NCI-H82 (cell line): ENCODE measurements around the gene DPYSL5.

ENCODE experiments used
- DNase-seq: peaks from one replicate; lab custom pipeline; 2025; lab: John Stamatoyannopoulos, UW

Gene DPYSL5

DNA sequence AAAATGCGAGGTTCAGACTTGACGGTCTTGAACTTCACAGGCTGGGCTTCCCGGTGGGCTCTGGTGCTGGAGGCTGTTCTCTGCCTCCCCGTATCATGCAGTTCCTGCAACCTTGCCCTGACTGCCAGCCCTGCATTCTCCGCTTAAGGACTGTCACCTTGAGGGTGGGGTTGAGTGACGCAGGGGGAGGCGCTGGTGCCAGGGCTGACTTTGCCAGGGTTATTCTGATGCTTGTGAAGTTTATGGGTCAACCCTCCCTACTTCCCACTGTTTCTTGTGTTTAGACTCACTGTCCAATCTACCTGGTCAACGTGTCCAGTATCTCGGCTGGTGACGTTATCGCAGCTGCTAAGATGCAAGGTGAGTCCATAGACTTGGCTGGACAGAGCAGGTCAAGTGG, 85.0 kb downstream of the DPYSL5 start:
- no peak for DNase-seq

DNA sequence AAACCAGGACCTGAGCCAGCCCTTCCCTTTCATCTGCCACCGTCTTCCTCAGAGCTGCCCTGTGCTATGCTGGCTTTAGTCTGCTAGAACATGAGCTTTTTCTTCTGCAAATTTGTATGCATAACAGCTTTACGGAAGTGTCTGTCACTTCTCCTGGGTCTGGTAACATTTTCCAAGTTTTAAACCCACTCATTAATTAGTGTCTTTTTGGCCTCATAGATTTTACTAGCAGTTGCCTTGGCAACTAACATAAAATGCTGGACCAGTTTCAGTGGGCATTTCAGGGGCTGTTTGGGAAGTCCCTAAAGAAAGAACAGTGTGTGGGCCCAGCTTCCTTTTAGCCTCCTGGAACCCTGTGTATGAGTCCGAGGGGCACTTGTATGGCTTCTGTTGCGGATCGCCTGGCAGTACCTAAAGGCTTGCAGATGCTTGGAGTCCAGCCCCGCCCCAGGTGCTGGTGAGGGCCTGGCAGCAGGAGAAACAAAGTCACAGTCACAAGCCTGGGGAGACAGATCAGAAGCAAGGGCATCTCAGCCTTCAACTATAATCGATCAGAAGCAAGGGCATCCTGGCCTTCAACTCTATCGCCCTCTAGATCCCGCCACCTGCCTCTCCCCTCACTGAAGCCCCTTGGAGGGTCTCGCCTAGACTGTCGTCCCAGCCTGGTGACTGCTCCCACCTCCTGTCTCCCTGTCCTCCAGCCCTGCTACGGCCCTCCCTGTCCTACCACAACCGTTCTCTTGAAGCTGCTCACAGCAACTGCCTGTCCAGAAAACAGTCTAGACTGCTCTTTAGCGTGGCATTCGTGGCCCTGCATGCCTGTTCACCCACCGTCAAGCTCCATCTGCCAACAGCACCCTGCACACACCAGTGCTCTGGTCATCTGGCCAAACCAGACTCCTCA, 85.8 kb downstream of the DPYSL5 start:
- no peak for DNase-seq

DNA sequence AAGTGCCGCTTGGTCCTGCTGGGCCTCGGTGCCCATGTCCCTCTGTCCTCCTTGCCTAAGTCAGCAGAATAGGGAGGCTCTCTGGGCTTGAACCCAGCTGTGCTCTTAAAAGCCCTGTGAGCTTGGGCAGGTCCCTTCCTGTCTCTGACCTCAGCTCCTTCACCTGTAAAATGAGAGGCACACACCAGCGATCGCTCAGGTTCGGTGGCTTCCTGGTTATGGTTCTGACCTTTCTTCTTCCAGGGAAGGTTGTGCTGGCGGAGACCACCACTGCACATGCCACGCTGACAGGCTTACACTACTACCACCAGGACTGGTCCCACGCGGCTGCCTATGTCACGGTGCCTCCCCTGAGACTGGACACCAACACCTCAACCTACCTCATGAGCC, 86.4 kb downstream of the DPYSL5 start:
- no peak for DNase-seq

DNA sequence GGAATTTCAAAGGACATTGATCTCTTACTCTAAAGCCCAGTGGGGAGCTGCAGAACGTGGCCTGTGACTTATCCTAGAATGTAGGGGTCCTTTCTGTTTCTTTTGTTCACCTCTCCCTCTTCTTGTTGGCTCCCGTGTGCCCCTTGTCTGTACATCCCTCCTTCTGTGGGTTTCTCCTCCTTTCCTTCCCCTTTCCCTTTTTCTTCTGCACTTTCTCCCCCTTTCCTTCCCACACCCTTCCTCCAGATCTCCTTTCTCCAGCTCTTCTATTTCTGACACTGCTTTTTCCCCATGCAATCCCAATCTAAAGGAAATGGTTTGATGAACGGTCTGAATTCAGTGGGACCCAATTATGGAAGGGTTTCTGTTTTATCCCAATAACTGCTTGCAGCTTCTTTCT, 87.1 kb downstream of the DPYSL5 start:
- no peak for DNase-seq

DNA sequence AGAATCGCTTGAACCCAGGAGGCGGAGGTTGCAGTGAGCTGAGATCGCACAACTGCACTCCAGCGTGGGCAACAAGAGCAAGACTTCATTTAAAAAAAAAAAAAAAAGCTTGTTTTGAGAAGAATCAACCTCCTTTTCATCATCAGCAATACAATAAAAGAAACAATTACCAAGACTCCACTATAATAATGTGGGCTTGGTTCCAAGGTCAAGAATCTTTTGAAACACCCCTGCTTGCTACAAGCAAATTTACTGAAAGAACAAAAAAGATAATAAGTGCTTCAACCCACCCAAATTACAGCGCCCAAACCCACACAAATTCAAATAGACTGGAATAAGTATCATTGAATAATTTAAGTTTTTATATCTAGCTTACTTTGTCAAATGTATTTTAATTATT, 88.9 kb downstream of the DPYSL5 start:
- no peak for DNase-seq

DNA sequence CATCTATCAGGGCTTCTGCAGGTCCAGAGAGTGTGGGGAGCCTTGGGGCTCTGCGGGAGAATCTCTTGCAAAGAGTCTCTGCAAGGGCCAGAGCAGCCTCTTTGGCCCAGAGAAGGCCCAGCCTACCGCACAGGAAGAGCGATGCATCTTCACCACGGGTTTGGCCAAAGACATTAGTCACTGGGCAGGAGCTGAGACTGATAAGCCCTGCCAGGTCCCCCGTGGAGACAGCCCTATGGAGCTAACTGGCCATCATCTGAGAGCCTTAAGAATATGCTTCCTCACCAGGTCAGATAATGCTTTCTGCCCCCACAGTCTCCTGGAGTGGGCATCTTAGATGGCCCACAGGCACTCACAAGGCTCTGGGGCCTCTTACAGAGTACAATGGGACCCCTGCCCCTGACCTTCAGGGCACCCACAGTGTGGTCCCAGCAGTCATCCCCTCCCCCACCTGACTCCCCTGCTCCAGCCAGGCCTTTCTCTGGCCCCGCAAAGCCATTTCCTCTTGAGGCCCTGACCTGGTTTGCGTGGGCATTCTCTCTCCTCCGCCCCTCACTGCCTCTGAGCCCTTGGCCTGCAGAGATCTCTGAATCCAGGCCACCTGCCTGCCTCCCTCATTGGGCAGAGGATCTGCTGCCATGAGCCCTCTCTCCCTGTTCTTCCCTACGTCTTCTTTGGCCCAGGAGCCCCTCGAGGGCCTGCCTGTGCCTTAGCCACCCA, 90.6 kb downstream of the DPYSL5 start:
- DNase-seq, result no peak

DNA sequence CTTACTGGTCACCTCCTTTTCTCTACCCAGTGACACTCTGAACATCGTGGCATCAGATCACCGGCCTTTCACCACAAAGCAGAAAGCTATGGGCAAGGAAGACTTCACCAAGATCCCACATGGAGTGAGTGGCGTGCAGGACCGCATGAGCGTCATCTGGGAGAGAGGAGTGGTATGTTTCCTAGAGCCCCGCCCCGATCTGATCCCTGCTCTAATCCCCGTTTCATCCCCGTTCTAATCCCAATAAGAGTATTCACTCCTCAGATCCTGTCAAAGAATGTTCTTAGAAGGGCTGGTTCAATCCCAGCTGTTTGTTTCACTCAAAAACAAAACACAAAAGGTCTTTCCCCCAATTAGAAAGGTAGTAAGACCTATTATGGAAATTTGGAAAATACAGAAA, 92.1 kb downstream of the DPYSL5 start:
- DNase-seq, result peak; percentile 98

DNA sequence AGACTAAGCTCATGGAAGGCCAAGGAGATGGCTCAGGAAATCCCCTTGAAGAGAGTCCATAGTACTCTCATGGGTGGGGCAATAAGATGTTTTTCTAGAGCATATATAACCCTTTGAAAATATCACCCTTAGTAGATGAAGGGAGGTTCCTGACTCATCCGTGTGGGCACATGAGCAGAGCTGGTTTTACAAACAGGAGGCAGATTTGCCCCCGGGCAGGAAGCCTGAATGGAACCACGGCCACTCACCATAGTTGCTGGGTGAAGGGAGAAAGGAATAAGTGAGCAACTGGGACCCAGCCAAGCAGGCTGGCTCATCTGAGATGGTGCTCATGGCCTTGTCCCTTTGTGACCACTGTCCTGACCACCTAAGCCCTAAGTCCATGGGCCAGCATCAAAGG, 93.6 kb downstream of the DPYSL5 start:
- DNase-seq, result no peak

DNA sequence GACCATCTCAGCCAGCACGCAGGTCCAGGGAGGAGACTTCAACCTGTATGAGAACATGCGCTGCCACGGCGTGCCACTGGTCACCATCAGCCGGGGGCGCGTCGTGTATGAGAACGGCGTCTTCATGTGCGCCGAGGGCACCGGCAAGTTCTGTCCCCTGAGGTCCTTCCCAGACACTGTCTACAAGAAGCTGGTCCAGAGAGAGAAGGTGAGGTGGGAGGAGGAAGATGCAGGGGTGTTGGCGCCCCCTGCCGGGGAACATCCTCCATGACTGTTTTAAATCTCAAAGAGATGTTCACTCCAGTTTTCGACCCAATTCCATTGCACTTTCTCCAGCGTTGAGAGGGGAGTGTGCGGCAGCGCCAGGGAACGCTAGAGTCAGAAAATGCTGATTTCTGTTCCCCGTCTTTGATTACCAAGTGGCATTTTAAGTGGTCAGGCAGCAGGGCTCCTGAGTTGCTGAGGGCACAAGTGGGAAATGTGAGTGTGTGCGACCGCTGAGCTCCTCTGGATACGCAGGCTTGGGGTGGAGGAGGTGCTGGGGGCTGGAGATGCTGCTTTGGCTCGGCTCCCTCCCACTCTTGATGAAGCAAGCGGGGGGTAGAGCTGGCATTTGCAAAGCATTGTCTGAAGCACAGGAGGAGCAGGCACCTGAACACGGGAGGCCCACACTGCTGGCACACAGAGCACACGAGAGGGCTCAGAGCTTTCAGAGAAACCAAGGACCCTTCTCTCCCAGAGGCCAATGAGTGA, 94.8 kb downstream of the DPYSL5 start:
- peak; percentile 86 for DNase-seq

DNA sequence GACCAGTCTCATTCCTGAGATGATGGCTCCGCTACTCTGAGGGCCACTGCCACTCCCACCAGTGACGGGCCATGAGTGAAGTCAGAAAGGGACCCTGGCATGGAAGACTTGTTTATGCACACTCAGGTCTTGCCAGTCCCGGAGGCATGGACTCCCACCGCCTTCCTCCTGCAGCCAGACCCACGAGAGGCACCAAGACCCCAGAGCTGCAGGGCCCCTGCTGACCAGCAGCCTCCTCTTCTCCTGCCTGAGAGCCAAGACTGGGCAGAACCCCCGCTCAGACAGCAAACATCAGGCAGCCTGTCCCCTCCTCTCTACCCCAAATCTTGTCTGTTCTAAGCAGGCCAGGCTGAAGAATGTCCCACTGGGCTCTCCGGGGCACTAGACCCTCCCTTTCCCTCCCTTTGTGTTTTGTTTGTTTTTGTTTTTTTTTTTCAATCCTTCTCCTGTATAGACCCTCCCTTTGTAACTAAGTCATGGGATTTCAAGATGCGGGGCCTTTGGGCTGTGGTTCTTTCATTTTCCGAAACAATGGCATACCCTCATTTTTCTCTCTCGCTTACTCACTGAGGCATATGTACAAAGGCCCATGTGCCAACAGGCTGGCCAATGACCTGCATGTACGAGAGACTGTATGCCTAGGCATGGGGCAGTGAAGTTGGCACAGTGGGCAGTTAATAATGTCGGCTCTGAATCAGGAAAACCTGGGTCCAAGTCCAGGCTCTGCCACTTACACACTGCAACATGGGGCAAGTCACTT, 98.2 kb downstream of the DPYSL5 start:
- DNase-seq, result no peak

DNA sequence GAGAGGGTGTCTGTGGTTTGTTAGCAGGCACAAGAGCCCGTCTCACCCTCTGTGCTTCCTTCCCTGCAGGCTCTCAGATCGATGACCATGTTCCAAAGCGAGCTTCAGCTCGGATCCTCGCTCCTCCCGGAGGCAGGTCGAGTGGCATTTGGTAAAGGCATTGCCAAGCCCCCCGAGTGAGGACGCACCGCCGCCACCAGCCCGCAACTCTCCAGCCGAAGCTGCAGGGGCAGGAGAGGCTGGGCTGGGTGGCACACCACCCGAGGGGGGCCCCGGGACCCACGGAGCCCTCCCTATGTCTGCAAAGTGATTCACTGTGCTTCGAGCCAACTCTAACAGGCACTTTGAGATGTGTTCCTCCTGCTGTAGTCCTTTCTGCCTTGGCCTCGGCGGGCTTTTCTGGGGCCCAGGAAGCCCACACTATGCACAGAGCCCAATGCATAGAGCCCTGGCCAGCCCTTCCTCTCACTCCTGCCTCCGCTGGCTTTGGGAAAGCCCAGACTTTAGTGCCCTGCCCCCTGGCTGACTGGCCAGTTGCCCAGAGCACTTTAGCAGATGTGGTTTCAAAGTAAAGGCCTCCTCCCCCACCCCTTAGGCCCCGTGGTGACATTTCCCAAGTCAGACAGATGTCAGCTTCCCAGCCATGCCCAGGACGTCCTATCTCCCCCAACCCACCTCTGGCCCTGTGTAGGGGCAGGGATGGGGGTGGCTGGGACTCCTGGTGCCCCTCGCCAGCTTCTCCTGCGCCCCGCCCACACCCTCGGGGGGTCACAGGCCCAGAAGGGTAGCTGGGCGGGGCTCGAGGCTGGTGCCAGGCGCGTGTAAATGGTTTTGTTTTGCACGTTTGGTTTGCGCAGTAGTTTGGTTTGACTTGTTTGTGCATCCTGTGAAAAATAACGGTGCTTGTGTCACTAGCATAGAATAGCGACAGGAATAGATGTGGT, 99.2 kb downstream of the DPYSL5 start:
- DNase-seq, result peak; percentile 35

DNA sequence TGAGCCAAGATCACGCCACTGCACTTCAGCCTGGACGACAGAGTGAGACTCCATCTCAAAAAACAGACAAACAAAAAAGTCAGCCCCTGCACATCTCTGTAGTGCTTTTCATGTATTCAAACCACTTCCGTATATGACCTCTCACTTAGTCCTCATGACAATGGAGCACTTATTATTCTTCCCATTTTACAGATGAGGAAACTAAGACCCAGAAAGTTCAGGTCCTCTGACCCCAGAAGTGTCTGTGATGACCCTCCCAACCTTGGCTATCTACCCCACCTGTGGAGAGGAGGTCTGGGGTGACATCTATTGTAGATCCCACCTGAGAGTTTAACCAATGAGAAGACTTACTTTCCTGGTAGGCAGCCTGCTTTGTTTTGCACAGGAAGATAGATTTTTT, 100.9 kb downstream of the DPYSL5 start:
- no peak for DNase-seq

DNA sequence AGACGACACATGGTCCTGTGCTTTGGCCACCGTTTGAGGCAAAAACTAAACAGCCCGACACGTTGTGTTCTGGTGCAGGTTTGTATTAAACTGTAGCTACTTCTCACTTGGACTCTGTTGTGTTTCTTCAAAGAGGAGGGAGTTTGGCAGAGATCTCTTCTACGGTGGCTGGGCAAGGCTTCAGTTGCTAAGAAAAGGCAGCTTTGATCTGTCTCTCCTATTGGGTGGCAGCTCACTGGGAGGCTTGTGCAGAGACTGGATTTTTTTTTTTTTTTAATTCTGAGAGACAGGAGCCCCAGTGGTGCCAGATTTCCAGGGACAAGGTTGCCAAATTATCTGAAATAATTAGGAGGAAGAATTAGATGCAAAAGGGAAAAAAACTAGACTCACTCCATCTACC, 102.3 kb downstream of the DPYSL5 start:
- DNase-seq, result no peak

DNA sequence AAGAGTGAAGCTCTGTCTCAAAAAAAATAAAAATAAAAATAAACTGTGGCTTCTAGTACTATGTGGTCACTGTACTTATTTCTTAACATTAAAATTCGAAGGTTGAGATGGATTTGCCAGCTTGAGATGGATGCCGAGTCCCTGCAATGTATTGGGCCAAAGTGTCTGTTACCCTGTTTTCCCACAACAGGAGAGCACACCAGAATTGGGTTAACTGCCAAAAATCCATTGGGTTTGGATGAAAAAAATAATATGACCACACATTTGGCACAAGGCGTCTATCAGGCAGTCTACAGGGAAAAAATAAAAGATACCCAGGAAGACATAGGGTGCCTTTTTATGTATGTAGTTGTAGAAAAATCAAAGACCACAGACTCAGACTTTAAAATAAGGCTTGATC, 103.3 kb downstream of the DPYSL5 start:
- no peak for DNase-seq

DNA sequence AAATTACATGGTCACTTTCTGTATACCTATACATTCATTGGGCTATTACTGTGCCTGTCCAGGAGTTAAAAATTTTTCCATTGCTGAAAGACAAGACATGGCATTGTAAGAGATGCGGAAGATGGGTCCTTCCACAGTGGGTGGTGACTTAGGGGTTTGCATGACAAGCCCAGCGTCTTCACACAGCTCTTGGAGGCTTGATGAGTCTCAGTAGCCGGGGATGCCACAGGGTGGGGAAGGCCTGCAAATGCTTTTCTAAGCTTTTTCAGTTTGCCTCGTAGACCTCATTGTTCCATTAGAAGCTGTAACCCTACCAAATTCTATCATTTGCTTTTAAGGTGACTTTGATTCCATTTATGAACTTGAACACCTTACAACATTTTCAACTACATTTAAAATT, 104.4 kb downstream of the DPYSL5 start:
- DNase-seq, result peak; percentile 28

DNA sequence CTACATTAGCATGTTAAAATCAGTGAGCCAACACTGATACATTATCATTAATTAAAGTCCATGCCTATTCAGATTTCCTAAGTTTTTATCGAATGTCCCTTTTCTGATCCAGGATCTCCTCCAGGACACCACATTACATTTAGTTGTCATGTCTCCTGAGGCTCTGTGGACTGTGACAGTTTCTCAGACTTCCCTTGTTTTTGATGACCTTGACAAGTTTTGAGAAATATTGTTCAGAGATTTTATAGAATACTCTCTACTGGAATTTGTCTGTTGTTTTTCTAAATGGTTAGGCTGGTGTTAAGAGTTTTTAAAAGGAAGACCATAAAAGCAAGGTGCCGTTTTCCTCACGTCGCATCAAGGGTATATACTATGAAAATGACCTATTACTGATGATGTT, 106.2 kb downstream of the DPYSL5 start:
- no peak for DNase-seq

DNA sequence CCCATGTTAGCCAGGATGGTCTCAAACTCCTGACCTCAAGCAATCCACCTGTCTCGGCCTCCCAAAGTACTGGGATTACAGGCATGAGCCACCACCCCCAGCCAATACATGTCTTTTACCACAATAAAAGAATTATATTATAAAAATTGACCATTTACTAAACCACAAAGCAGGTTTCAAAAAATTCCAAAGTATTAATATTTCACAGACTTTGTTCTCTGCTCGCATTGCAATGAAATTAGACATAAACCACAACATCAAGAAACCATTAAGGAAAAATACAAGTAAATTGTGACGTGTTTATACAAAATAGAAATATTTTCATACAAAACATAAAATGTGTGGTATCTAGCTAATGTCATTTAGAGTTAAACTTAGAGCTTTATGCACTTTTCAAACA, 109.1 kb downstream of the DPYSL5 start:
- no peak for DNase-seq

DNA sequence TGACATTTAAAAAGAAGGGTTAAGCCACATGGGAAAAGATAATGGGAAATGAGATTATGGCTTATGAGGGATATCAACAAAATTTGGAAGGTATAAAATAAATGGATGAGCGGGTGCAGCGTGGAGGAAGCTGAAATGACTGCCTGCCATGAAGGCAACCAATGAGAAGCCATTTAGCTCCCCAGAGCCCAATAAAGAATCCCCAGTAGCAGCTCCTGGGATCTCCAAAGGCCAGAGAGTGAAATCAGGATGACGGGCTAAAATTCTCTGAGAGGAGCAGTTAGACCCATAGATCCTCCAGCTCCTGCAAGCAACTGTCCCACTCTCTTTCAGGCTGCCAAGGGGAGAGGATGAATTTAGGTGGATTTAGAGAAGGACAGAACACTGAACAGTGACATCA, 109.6 kb downstream of the DPYSL5 start:
- DNase-seq, result peak; percentile 69

DNA sequence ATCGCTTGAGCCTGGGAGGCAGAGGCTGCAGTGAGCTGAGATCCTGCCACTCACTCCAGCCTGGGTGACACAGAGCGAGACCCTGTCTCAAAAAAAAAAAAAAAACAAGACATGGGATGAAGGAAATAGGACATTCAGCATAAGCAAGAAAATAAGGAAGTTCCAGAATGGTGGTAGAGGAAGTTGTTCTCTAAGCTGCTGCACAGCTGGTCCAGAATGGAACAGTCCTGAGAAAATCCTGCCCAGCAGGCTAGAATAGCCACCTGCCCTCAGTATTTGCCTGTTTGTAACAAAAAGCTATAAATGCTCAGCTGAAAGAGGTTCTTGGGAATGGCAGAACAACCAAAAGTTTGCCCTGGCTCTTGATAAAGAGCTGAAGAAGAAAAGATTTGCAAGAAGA, 111.4 kb downstream of the DPYSL5 start:
- DNase-seq, result no peak

DNA sequence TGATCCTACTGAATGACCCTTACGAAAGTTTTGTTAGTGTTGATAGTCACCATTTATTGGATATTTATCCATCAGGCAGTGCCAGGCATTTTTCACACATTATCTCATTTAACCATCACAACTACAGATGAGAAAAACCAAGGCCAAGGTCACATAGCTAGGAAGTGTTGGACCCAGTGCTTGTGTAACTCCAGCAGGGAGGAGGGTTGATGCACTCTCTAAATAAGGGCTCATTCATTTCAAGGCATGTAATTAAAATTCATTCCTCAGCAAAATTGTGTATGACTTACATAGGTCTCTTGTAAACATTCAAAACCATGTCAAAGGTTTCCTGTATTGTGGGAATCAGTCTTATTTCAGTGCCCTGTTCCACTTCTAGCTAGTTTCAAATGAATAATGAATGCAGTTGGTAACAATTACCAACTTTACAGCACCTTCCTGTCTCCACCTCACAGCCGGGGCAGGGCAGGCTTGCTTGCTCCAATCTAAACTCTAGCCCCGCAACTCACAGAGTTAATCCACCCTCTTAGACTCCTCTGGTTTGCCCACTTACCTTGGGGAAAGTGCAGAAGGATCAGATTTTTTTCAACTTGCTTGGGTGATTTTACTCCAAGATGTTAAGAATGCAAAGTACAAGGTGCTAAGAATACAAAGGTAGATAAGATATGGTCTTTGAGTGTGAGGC, 116.7 kb downstream of the DPYSL5 start:
- DNase-seq, result no peak
